Effector memory CD8-positive, alpha-beta T cell (primary cell): ENCODE measurements around the gene DNAJB11.

Source experiments
- ATAC-seq: fragments of 150-1000 bp; cut with Tn5 transposase; replicated peaks from 2 replicates; pipeline ENCODE4 v1.10.0; 2021; ENCODE audit warnings: mild to moderate bottlenecking, moderate library complexity
- DNase-seq, 3 experiments: peaks; one replicate each; pipeline ENCODE4 v3.0.0; 2021
- H3K27ac Mint-ChIP-seq, 2 donors: one replicate each; pipeline ENCODE4 v1.8.0; 2022; ENCODE audit warnings: mild to moderate bottlenecking in 2 of 2, mixed read lengths in 2 of 2, moderate library complexity in 2 of 2
- H3K27me3 Mint-ChIP-seq, 2 donors: one replicate each; pipeline ENCODE4 v1.8.0; 2022; ENCODE audit warnings: mixed read lengths in 2 of 2
- H3K36me3 Mint-ChIP-seq: one replicate; pipeline ENCODE4 v1.8.0; 2022; ENCODE audit warnings: mild to moderate bottlenecking, moderate library complexity, mixed read lengths; ENCODE audit not compliant: insufficient read depth
- H3K4me1 Mint-ChIP-seq, 2 donors: one replicate each; pipeline ENCODE4 v1.8.0; 2022; ENCODE audit warnings: low read depth in 2 of 2, mixed read lengths in 2 of 2
- H3K4me3 Mint-ChIP-seq, 2 donors: one replicate each; pipeline ENCODE4 v1.8.0; 2022; ENCODE audit warnings: mild to moderate bottlenecking in 2 of 2, mixed read lengths in 2 of 2, moderate library complexity in 2 of 2
- H3K9me3 Mint-ChIP-seq, 2 donors: one replicate each; pipeline ENCODE4 v1.8.0; 2022; ENCODE audit warnings: mixed read lengths in 2 of 2

Gene DNAJB11

GRCh38 chr3:186593862-186594261 lies 23.3 kb downstream of the DNAJB11 start:
- Mint-ChIP-seq H3K4me3 (no peak overlapping the region), H3K4me1 (peaks cover 0 to 8% of the 10 kb centered on the region in 2 donors), H3K27me3 (peaks cover 12 to 17% of the 10 kb centered on the region in 2 donors), H3K9me3 (no peaks in the 10 kb centered on the region), H3K27ac (no peak overlapping the region), H3K36me3 (no peaks in the 10 kb centered on the region)
- DNase-seq (no peak), ATAC-seq (no peak)

GRCh38 chr3:186594591-186595113 lies 24.1 kb downstream of the DNAJB11 start:
- DNase-seq: no peak
- Mint-ChIP-seq H3K36me3 (no peaks in the 10 kb centered on the region), H3K9me3 (no peaks in the 10 kb centered on the region), H3K27ac (no peak overlapping the region), H3K27me3 (peaks cover 12 to 17% of the 10 kb centered on the region in 2 donors), H3K4me1 (peaks cover 0 to 8% of the 10 kb centered on the region in 2 donors), H3K4me3 (no peak overlapping the region)
- no peak for ATAC-seq

GRCh38 chr3:186596568-186597287 lies 26.2 kb downstream of the DNAJB11 start:
- no peak overlapping the region for H3K27ac Mint-ChIP-seq
- no peak overlapping the region for H3K4me3 Mint-ChIP-seq
- ATAC-seq (no peak), DNase-seq (no peak)
- peaks cover 12 to 17% of the 10 kb centered on the region in 2 donors for H3K27me3 Mint-ChIP-seq
- H3K9me3 Mint-ChIP-seq: no peaks in the 10 kb centered on the region
- no peaks in the 10 kb centered on the region for H3K4me1 Mint-ChIP-seq
- no peaks in the 10 kb centered on the region for H3K36me3 Mint-ChIP-seq

GRCh38 chr3:186598108-186598784 lies 27.7 kb downstream of the DNAJB11 start:
- H3K9me3 Mint-ChIP-seq: no peaks in the 10 kb centered on the region
- no peaks in the 10 kb centered on the region for H3K36me3 Mint-ChIP-seq
- no peak for ATAC-seq
- H3K4me1 Mint-ChIP-seq: no peaks in the 10 kb centered on the region
- no peak for DNase-seq
- H3K27me3 Mint-ChIP-seq: peaks cover 12 to 17% of the 10 kb centered on the region in 2 donors
- H3K4me3 Mint-ChIP-seq: no peak overlapping the region
- H3K27ac Mint-ChIP-seq: no peak overlapping the region

- no peak overlapping the region for H3K27ac Mint-ChIP-seq
- ATAC-seq (no peak), DNase-seq (no peak)
- no peaks in the 10 kb centered on the region for H3K4me1 Mint-ChIP-seq
- H3K27me3 Mint-ChIP-seq: peaks cover 12 to 18% of the 10 kb centered on the region in 2 donors
- no peaks in the 10 kb centered on the region for H3K36me3 Mint-ChIP-seq
- H3K4me3 Mint-ChIP-seq: no peak overlapping the region
- no peaks in the 10 kb centered on the region for H3K9me3 Mint-ChIP-seq
Observed at GRCh38 chr3:186598794-186599141, 28.2 kb downstream of the DNAJB11 start.

- Mint-ChIP-seq H3K9me3 (no peaks in the 10 kb centered on the region), H3K27ac (no peak overlapping the region), H3K27me3 (peaks cover 16 to 22% of the 10 kb centered on the region in 2 donors), H3K36me3 (no peaks in the 10 kb centered on the region), H3K4me3 (no peak overlapping the region), H3K4me1 (no peaks in the 10 kb centered on the region)
- ATAC-seq (no peak), DNase-seq (no peak)
Observed at GRCh38 chr3:186599142-186599784, 28.7 kb downstream of the DNAJB11 start.

- DNase-seq (no peak), ATAC-seq (no peak)
- Mint-ChIP-seq H3K36me3 (no peaks in the 10 kb centered on the region), H3K27me3 (peaks cover 17 to 28% of the 10 kb centered on the region in 2 donors), H3K9me3 (no peaks in the 10 kb centered on the region), H3K4me3 (no peak overlapping the region), H3K4me1 (no peaks in the 10 kb centered on the region), H3K27ac (no peak overlapping the region)
Observed at GRCh38 chr3:186599785-186600166, 29.3 kb downstream of the DNAJB11 start.

GRCh38 chr3:186600896-186601295 lies 30.4 kb downstream of the DNAJB11 start:
- Mint-ChIP-seq H3K27me3 (peaks cover 17 to 31% of the 10 kb centered on the region in 2 donors), H3K27ac (no peak overlapping the region), H3K4me1 (no peaks in the 10 kb centered on the region), H3K4me3 (no peak overlapping the region), H3K36me3 (no peaks in the 10 kb centered on the region), H3K9me3 (no peaks in the 10 kb centered on the region)
- DNase-seq (no peak), ATAC-seq (no peak)

GRCh38 chr3:186603159-186603558 lies 32.6 kb downstream of the DNAJB11 start:
- H3K27ac Mint-ChIP-seq: no peak overlapping the region
- DNase-seq: no peak
- H3K4me3 Mint-ChIP-seq: no peak overlapping the region
- H3K27me3 Mint-ChIP-seq: peaks cover 5 to 14% of the 10 kb centered on the region in 2 donors
- no peaks in the 10 kb centered on the region for H3K9me3 Mint-ChIP-seq
- ATAC-seq: no peak
- no peaks in the 10 kb centered on the region for H3K4me1 Mint-ChIP-seq
- H3K36me3 Mint-ChIP-seq: no peaks in the 10 kb centered on the region

GRCh38 chr3:186605078-186605477 lies 34.6 kb downstream of the DNAJB11 start:
- Mint-ChIP-seq H3K27me3 (peaks cover 5 to 14% of the 10 kb centered on the region in 2 donors), H3K9me3 (no peaks in the 10 kb centered on the region), H3K4me1 (no peaks in the 10 kb centered on the region), H3K4me3 (no peak overlapping the region), H3K36me3 (no peaks in the 10 kb centered on the region), H3K27ac (no peak overlapping the region)
- no peak for ATAC-seq
- DNase-seq: no peak

- H3K27ac Mint-ChIP-seq: no peak overlapping the region
- no peak overlapping the region for H3K4me3 Mint-ChIP-seq
- ATAC-seq (no peak), DNase-seq (no peak)
- peaks cover 5 to 14% of the 10 kb centered on the region in 2 donors for H3K27me3 Mint-ChIP-seq
- no peaks in the 10 kb centered on the region for H3K36me3 Mint-ChIP-seq
- no peaks in the 10 kb centered on the region for H3K9me3 Mint-ChIP-seq
- no peaks in the 10 kb centered on the region for H3K4me1 Mint-ChIP-seq
Observed at GRCh38 chr3:186605561-186606545, 35.3 kb downstream of the DNAJB11 start.

GRCh38 chr3:186608624-186609215 lies 38.2 kb downstream of the DNAJB11 start:
- DNase-seq (no peak), ATAC-seq (no peak)
- Mint-ChIP-seq H3K27me3 (peaks cover 17 to 30% of the 10 kb centered on the region in 2 donors), H3K9me3 (no peaks in the 10 kb centered on the region), H3K27ac (peak overlapping the region in 1 of 2 donors; percentile 9), H3K4me1 (no peaks in the 10 kb centered on the region), H3K4me3 (no peak overlapping the region), H3K36me3 (no peaks in the 10 kb centered on the region)
